HG03378 (cell line): ENCODE measurements around the gene VDAC1.
A peak's percentile ranks its signal among the peaks of the same experiment; 100 is the strongest.
"Not testable (repeated sequence)": the region's sequence is repeated elsewhere in the genome, so short reads cannot be mapped to it uniquely, and the experiment has no call there.

Source experiments
- ATAC-seq: cut with Tn5 transposase; IDR thresholded peaks from one replicate; pipeline ENCODE4 v1.9.1; 2021; ENCODE audit warnings: mild to moderate bottlenecking, moderate library complexity; ENCODE audit not compliant: unreplicated experiment

VDAC1 gene

DNA sequence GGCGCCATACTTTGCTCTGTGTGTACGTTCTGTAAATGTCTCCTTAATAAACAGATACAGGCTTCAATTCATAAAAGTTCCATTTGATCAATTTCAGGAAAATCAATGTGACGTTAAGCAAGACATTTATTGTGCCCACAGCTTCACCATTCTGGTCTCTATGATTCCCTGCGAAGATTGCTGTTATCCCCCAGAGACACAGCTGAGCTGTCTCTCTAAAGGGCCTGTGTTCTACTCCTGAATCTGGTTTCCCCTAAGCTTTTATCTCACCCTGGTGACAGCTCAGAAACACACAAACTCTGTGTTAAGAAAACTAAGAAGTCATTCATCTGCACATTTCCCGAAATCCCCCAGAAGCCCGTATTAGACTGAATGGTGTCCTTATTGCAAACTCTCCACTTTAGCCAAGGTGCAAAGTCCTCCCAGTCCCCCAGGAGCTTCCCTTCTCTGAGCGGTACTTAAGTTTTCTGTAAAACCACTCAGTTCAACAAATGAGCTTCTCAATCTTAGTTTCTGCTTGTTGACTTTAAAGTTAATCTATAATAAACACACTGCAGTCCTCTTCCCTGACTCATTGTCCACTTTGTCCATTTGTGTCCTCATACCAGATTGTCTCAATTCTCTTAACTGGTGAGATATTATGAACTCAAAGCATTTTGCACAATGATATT, 35.0 kb downstream of the VDAC1 start:
- ATAC-seq: no peak

DNA sequence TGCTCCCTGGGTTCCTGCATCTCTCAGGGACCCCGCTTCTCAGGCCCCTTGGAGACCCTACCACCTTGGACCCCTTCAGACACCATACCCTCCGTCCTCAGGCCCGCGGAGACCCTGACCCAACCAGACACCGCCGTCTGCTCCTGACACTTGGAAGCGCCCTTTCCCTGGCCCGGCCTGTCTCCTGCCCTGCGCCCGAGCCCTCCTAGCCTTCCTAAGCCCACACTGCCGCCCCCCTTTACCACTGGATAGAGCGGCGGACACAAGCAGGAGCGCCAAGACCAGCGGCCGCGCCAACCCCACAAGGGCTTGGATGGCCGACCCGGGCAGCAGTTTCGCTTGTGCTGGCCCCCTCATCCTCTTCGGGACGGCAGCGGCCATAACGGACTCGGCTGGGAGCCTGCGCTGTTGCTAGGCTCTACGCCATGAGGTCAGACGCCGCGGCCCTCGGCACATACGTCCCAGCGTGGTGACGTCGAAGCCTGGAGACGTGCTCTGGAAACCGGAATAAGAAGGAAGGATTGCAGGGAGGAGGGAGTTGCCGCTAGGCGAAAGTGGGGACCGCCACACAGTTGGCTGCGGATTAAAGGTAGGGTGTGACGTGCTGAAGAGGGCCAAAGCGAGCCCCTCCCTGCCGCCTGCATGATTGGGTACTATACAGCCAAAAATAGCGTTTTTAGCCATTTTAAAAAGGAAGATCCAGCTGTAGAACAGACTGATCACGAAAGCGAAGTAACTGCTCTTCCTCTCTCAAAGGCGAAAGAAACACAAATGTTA, 36.4 kb downstream of the VDAC1 start, which contains the start of gene C5orf15:
C5orf15 (minus strand) TSS at position 422 of the 777 bp plus-strand sequence; CDS start at position 381, 41 bp downstream.
- ATAC-seq: peak; percentile 93

DNA sequence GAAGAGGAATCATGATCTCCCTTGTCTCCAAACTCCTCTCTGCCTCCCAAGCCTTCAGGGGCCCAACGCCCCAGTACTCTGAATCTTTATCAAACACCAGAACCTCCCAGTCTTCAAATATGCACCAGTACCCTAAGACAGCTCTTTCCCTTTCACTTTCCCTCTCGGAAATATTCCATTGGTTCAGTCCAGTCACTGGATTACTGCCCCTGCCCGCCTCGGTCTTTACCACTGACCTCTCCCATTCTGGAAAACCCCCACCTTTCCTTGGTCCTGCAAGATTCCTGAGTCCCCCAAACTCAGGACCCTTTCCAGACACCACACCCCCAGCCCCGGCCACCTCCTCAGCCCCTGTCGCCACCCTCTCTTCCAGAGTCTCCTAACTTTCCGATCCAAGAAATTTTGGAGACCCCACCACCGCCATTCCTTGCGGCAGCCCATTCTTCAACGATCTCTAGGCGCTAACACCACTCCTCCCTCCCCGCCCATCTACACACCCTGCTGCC, 37.0 kb downstream of the VDAC1 start:
- no peak for ATAC-seq

DNA sequence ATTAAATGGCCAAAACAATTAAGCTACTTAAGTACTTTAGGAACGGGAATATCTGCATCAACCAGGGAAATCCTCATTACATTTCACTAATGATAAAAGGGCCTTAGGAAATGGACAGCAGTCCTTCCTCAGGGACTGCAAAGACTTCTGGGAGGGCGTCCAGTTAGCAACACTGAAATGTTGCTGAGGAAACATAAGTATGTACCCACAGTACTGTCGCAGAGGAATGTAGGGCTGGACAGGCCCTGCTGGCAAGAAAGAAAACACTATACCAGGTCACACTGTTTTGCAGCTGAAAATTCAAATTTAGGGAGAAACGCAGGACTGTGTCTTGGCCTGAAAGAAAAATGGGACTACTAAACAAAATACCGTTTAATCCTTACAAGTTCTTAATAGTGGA, 37.7 kb downstream of the VDAC1 start:
- ATAC-seq: no peak

DNA sequence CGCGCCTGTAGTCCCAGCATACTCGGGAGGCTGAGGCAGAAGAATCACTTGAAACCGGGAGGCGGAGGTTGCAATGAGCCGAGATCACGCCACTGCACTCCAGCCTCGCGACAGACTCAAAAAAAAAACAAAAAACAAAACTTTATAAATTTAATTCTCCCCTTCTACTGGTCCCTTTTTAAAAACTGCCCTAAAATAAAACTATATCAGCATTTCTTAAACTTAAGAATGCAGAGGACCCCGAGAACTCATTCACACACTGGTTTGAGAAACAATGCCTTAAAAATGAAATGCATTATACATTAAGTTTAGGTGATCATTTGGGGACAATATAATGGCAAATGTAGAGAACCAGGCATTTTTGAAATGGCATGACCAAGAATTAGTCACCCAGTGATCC, 38.7 kb downstream of the VDAC1 start:
- no peak for ATAC-seq

DNA sequence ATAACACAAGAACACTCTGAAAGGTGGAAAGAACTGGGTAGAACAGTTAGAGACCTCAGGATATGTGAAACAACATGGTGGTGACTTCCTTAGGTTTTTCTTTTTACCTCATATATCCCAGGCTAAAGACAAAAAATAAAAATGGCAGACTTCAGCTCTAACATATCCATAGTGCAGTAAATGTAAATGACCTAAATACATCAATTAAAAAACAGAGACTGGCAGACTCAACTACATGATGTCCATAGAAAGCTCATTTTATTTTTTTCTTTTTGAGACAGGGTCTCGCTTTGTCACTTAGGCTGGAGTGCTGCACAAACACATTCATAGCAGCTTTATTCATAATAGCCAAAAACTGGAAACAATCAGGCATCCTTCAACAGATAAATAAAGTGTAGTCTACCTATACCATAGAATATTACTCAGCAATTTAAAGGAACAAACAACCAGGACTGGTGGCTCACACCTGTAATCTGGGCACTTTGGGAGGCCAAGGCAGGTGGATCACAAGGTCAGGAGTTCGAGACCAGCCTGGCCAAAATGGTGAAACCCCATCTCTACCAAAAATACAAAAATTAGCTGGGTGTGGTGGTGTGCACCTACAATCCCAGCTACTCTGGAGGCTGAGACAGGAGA, 41.2 kb downstream of the VDAC1 start:
- no peak for ATAC-seq

DNA sequence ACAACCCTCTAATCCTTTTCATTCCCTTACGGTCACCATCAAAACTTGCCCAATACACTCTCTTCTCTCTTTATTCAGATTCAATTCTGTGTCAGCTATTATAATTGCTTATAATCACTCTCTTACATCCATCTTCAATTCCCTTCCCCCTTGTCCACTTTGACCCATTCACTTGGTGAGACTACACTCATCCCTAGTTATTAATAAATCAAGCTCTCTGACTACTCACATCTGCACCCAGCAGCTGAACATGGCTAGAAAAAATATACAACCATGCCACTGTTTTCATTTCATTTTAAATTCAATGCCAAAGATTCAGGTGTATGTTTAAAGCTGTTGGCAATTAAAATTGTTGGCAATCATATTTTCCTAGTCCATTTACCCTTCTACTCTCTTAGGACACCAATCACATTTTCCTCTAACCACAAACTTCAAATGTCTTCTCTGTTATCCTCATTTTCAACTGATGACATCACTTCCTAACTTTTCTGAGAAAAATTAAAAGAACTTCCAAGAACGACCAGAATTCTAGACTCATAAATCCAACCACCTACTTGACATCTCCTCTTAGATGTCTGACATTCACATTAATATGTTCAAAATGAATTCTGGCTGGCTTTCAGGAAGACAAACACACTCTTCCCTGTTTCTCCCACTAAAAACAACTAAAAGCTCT, 41.8 kb downstream of the VDAC1 start:
- ATAC-seq: no peak

DNA sequence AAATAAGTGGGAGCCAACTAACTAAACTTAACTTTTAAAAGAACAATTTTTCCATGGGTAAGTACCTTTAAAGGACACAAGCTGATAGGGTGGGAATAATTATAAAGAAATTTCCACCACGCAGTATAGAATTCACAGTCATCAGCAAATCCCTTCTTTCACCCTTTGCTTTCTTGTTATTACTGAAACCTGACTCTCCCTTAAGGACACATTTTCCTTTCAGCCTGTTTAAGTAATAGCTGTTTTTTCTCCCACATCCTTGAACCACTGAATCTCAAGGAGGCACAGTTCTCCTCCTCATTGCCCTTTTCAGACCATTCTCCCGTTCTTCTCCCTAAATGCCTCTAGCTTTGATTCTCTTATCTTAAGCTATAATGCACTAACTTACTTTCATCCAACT, 42.6 kb downstream of the VDAC1 start:
- no peak for ATAC-seq

DNA sequence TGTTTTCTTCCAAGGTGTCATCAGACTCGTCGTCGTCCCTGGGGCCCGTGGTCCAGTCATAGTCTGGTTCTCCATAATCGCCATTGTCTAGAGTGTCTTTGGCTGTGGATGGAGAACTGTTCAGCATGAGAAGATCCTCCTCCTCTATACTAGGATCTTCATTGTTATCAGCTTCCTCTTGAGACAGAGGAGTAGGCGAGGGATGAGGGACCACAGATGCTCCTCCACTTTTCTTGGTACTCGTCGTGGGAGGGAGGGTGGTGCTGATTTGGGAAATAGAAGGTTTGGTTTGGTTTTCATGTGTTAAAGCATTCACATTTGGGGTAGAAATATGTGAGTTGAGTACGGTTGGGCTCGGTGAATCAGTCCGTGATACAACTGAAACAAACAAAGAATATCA, 45.1 kb downstream of the VDAC1 start:
- no peak for ATAC-seq

DNA sequence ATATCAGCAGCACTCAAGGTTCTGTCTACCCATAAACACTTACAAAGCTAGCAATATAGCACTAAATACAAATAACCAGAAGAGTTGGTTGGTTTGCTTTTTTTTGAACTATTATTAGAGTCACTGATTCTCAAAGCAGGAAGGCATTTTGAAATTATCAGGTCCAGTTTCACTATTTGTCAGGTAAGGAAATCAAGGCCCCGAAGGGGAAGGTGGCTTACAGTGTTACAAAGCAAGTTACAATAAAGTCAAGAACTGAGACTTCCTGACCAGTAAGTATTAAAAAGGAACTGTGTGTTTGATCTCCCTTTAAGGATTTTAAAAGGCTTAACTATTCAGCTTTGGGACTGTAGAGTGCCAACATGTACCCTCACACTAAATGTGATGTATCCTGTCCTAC, 47.2 kb downstream of the VDAC1 start:
- ATAC-seq: peak; percentile 65

DNA sequence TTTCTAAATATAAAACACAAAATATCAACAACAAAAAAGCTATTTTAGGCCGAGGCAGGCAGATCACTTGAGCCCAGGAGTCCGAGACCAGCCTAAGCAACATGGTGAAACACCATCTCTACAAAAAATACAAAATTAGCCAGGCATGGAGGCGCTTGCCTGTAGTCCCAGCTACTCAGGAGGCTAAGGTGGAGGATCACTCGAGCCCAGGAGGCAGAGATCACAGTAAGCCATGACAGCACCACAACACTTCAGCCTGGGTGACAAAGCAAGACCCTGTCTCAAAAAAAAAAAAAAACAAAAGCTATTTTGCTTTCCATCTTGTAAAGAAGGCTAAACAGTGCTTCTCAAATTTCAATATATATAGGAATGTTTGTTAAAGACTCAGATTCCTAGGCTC, 47.7 kb downstream of the VDAC1 start:
- ATAC-seq: peak; percentile 7

DNA sequence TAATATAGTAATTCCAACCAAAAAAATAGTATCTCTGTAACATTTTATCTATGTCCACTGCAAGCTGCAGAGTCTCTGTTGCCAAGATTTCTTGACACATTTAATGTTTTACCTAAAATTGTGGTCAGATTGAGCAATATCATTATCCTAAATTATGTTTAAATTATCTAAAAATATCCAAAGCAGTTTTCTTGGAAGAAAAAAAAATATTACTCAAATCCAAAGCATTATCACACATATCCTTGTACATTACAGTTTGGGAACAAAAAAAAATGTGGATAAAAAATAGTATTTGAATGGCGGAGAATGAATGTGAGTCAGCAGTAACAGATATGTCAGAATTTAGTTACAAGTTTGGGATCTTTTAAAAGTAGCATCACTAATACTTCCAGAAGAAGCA, 48.6 kb downstream of the VDAC1 start:
- ATAC-seq: not testable (repeated sequence)

DNA sequence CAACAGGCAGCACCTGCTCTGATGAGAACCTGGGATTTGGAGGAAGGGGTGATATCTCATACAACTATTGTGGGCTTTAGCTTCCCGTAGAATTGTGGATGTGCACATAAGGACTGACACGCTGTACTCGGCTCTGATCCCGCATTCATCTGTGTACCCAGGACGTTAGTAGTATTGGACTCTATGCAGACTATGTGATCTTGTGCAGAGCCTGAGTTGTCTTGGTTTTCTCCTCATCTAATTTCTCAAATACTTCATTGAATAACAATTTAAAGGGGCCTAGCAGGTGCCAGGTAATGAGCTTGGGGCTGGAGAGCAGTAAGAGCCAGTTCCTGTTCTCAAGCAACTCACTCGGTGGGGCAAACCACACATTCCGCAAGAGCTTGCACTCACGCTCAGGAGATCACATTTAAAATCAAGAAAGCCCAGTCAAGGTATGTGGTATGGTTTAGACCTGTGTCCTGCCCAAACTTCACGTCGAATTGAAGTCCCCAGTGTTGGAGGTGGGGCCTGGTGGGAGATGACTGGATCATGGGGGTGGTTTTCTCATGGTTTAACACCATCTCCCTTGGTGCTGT, 51.1 kb downstream of the VDAC1 start:
- ATAC-seq: no peak

DNA sequence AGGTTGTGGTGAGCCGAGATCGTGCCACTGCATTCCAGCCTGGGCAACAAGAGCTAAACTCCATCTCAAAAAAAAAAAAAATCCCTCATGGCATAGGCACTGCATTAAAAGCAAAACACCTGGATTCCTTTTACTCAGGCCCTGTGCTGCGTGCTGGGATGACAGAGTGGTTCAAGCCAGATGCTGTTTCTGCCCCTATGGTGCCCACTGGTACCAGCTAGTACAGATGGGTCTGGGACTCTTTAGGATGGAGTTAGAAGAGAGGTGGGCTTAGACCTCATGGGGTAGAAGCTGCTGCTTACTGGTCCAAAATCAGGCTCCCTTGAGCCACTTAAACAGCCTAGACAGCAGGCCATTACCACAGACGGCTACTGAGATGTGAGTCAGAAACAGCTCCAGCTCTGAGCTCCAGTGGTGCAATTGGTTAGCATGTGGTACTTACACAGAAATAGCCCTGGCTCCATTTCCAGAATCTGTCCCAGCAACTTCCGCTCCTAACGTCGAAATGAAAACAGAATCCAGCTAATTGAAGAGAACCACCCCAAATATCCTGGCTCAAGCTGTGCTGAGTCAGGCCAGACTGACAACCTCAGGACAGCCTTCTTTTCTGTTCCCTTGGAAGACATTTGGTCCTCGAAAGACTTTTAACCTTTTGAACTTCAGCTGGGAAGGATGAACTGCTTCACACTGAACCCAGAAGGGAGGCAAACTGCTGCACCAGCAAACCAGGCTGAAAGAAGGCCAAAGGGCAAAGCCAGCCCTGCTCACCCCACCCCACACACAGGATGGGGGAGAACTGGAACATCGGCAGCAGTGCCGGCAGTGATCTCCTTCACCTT, 51.8 kb downstream of the VDAC1 start:
- no peak for ATAC-seq

DNA sequence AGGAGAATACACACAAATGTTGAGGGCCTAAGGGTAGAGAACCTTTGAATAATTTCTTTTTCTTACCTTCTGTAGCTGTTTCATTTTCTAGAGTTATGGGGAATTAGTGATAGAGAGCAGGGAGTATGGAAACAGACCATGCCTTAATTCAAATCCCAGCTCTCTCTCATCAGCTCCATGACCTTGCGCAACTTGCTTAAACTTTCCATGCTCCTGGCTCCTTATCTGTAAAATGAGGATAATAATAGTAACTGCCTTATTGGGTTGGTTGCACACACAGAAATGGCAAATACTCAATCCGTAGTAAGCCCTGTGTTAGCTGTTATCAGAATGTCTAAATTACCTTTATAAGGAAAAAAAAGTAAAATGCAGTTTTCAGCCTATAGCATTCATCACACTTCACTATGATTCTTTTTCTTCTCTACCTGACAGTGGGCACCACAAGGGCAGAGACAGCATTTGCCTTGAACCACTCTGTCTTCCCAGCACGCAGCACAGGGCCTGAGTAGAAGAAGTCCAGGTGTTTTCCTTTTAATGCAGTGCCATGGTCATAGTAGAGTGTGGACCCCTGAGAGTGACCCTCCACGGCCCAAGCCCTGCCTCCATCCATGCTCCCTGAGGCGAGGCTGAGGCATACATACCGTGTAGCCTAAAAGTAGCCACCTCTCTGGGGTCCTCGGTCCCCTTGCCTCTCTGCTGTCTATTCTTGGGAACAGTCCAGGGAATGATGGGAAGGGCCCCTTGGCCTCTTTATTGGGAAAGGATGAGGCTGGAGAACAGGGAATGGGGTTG, 53.8 kb downstream of the VDAC1 start:
- no peak for ATAC-seq

DNA sequence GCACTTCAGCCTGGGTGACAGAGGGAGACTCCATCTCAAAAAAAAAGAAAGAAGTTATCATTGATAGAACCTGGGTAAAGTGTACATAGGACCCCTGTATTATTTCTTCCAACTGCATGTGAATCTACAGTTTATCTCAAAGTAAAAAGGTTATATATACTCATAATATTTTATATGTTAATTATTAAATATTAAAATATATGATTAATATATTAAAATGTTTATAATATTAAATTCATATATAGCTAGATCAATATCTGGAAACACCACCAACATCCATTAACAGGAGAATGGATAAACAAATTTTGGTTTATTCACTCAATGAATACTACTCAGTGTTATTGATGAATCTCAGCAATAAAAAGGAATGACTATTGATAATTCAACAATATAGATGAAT, 56.1 kb downstream of the VDAC1 start:
- ATAC-seq: no peak

DNA sequence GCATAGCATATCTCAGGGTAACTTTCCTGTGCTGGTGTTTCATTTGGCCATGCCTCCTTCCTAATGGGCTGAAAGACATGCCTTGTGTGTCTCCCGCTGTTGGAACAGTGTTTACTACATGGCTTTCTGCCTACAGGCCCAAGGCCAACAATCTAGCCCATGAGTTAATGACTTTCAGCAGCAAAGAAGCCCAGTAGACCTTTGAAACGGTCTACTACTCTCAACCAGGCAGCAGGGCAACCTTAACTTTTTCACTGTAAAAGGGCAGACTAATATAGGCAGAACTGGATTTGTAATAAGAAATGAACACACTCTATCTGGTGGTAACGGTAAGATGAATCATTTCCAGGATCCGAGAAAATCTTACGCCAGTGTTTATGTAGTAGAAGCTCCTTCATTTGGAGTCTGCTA, 57.3 kb downstream of the VDAC1 start:
- no peak for ATAC-seq

DNA sequence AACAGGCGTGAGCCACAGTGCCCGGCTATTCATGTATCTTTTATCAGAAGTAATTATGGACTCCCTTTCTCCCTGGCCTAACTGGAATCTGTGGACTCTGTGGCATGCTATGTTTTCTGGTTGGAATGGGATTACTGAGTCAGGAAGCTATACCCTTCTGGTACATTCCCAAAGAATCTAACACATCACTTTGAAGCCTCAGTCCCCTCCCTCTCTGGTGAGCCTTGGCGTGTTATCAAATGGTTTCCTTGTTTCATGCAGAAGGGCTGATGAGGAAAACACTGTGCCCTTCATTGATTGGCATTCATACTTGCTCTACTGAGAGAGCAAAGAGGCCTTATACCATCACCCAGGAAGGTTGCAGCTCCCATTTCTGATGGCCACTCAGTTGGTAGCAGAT, 59.2 kb downstream of the VDAC1 start:
- ATAC-seq: no peak
